Measurements from ENCODE around the gene KLK8. TPM values are rescaled to one million over a fixed set of nuclear protein-coding genes. Genes with fewer than 3 reads are reported as not detected.
"Not testable (repeated sequence)": the region's sequence is repeated elsewhere in the genome, so short reads cannot be mapped to it uniquely, and the experiment has no call there.

KLK8 gene
- polyA plus RNA-seq, 2 donors = 226 to 261 TPM

DNA sequence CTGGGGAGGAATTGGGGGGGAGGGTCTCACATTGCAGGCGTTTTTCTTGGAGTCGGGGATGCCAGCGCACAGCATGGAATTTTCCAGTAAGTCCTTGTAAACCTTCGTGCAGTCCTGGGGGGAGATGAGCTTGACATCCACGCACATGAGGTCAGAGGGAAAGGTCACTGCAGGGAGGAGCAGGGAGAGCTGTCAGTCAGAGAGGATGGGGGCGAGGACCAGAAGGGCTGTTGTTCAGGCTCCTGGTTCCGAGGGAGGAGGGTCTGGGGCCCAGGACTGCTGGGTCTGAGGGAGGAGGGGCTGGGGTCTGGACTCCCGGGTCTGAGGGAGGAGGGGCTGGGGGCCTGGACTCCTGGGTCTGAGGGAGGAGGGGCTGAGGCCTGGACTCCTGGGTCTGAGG lies 21.6 kb downstream of the KLK8 start:
- Histone ChIP-seq H3K36me3 (ENCODE audit: control insufficient read depth in 2 of 2, insufficient read depth in 2 of 2, low read length in 1 of 2) (no peaks in the 10 kb centered on the region), H3K9me3 (ENCODE audit: control insufficient read depth in 2 of 2, insufficient read depth in 1 of 2, low read depth in 1 of 2, low read length in 1 of 2) (no peaks in the 10 kb centered on the region), H3K27me3 (ENCODE audit: control insufficient read depth in 1 of 2, insufficient read depth in 2 of 2, low read length in 2 of 2) (no peaks in the 10 kb centered on the region), H3K27ac (ENCODE audit: low read depth in 2 of 2, low read length in 1 of 2) (no peak overlapping the region), H3K4me1 (ENCODE audit: control insufficient read depth in 2 of 2, insufficient read depth in 2 of 2, low read length in 1 of 2) (peaks cover 2 to 15% of the 10 kb centered on the region in 2 donors), H3K4me3 (ENCODE audit: low read depth in 1 of 2, low read length in 2 of 2) (no peak overlapping the region)
- 47 to 56% methylated on average over 8 of the region's 8 CpGs for WGBS, 2 donors

DNA sequence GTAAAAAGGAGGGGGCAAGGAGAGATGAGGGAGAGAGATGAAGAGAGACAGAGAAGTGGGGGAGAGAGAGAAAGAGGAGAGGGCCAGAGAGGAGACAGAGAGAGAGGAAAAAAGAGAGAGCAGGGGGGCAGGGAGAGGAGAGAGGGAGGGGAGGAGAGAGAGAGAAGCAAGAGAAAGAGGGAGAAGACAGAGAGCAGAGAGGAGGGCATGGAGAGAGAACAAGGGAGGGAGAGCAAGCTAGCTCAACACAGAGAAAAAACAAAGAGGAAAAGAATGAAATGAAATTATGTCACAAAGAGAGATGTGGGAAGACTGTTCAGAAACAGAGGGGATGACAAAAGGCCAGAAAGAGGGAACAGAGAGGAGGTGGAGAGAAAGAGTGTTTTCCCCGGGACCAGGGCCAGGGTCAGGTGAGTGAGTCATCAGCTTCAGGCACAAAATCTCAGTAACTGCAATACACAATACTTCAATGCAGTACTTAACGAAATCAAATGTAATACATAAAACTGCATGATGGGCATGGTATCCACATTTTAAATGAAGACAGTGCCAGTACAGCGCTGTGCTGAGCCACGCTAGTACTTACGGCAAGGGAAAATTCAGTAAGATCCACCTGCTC lies 22.5 kb downstream of the KLK8 start:
- H3K4me3 ChIP-seq (ENCODE audit: low read depth in 1 of 2, low read length in 2 of 2) = no peak overlapping the region
- no peaks in the 10 kb centered on the region for H3K36me3 ChIP-seq (ENCODE audit: control insufficient read depth in 2 of 2, insufficient read depth in 2 of 2, low read length in 1 of 2)
- WGBS, 2 donors = 34 to 48% methylated on average over 5 of the region's 5 CpGs
- H3K27me3 ChIP-seq (ENCODE audit: control insufficient read depth in 1 of 2, insufficient read depth in 2 of 2, low read length in 2 of 2) = no peaks in the 10 kb centered on the region
- H3K9me3 ChIP-seq (ENCODE audit: control insufficient read depth in 2 of 2, insufficient read depth in 1 of 2, low read depth in 1 of 2, low read length in 1 of 2) = no peaks in the 10 kb centered on the region
- H3K4me1 ChIP-seq (ENCODE audit: control insufficient read depth in 2 of 2, insufficient read depth in 2 of 2, low read length in 1 of 2) = peaks cover 2 to 14% of the 10 kb centered on the region in 2 donors
- H3K27ac ChIP-seq (ENCODE audit: low read depth in 2 of 2, low read length in 1 of 2) = peak overlapping the region in 1 of 2 donors; percentile 1

DNA sequence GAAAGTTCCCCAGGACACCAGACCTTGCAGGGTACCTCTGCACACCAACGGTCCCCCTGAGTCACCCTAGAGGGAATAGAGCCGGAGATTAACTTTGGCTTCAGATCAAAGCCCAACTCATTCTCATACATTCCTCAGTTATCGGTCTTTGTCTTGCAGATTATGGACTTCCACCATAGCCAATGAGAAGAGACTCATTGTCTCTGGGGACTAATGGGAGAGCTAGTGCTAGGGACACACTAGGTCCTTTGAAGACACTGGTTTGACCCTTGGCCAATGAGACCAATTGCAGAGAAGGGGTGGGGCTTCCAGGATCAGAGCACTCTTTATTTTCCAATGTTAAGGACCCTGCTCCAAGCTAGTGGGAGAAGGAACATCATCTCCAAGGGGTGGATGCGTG lies 23.8 kb downstream of the KLK8 start:
- WGBS, 2 donors = 58 to 67% methylated on average over 4 of the region's 4 CpGs
- no peaks in the 10 kb centered on the region for H3K36me3 ChIP-seq (ENCODE audit: control insufficient read depth in 2 of 2, insufficient read depth in 2 of 2, low read length in 1 of 2)
- H3K4me1 ChIP-seq (ENCODE audit: control insufficient read depth in 2 of 2, insufficient read depth in 2 of 2, low read length in 1 of 2) = peaks cover 2 to 14% of the 10 kb centered on the region in 2 donors
- no peaks in the 10 kb centered on the region for H3K9me3 ChIP-seq (ENCODE audit: control insufficient read depth in 2 of 2, insufficient read depth in 1 of 2, low read depth in 1 of 2, low read length in 1 of 2)
- H3K4me3 ChIP-seq (ENCODE audit: low read depth in 1 of 2, low read length in 2 of 2) = no peak overlapping the region
- H3K27ac ChIP-seq (ENCODE audit: low read depth in 2 of 2, low read length in 1 of 2) = no peak overlapping the region
- H3K27me3 ChIP-seq (ENCODE audit: control insufficient read depth in 1 of 2, insufficient read depth in 2 of 2, low read length in 2 of 2) = no peaks in the 10 kb centered on the region

DNA sequence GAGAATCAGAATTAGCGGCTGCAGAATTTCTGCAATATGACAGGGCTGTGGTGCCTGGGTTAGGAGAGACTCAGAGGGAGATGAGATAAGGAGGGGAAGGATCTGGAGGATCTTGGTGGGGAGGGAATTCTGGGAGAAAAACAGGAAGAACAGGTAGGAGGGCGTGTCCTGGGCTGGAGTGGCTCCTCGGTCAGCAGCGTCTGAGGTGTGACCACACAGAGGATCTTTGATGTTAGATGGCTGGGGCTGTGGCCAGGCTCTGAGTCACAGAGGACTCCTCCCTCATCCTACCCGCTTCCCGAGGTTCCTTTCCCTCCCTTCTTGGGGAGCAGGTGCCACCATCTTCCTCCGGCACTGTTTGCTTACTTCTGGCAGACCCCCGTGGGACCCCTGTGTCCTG lies 25.6 kb downstream of the KLK8 start:
- peak overlapping the region; percentile 66 to 86 for H3K27ac ChIP-seq (ENCODE audit: low read depth in 2 of 2, low read length in 1 of 2)
- no peak overlapping the region for H3K4me3 ChIP-seq (ENCODE audit: low read depth in 1 of 2, low read length in 2 of 2)
- peaks cover 0 to 14% of the 10 kb centered on the region in 2 donors for H3K4me1 ChIP-seq (ENCODE audit: control insufficient read depth in 2 of 2, insufficient read depth in 2 of 2, low read length in 1 of 2)
- H3K36me3 ChIP-seq (ENCODE audit: control insufficient read depth in 2 of 2, insufficient read depth in 2 of 2, low read length in 1 of 2) = no peaks in the 10 kb centered on the region
- no peaks in the 10 kb centered on the region for H3K9me3 ChIP-seq (ENCODE audit: control insufficient read depth in 2 of 2, insufficient read depth in 1 of 2, low read depth in 1 of 2, low read length in 1 of 2)
- WGBS, 2 donors = 17 to 18% methylated on average over 6 to 8 of the region's 8 CpGs
- H3K27me3 ChIP-seq (ENCODE audit: control insufficient read depth in 1 of 2, insufficient read depth in 2 of 2, low read length in 2 of 2) = no peaks in the 10 kb centered on the region

DNA sequence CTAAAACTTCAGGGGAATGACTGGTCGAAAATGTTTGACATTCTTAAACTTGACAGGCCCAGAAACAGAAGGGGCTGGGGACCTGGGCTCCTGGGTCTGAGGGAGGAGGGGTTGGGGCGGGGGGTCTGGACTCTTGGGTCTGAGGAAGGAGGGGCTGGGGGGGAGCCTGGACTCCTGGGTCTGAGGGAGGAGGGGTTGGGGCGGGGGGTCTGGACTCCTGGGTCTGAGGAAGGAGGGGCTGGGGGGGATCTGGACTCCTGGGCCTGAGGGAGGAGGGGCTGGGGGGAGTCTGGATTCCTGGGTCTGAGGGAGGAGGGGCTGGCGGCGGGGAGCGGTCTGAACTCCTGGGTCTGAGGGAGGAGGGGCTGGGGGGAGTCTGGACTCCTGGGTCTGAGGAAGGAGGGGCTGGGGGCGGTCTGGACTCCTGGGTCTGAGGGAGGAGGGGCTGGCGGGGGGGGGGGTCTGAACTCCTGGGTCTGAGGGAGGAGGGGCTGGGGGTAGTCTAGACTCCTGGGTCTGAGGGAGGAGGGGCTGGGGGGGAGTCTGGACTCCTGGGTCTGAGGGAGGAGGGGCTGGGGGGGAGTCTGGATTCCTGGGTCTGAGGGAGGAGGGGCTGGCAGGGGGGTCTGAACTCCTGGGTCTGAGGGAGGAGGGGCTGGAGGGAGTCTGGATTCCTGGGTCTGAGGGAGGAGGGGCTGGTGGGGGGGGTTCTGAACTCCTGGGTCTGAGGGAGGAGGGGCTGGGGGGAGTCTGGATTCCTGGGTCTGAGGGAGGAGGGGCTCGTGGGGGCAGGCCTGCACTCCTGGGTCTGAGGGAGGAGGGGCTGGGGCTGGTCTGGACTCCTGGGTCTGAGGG lies 26.5 kb downstream of the KLK8 start:
- H3K27ac ChIP-seq (ENCODE audit: low read depth in 2 of 2, low read length in 1 of 2) = peak overlapping the region; percentile 30 to 86
- peaks cover 0 to 14% of the 10 kb centered on the region in 2 donors for H3K4me1 ChIP-seq (ENCODE audit: control insufficient read depth in 2 of 2, insufficient read depth in 2 of 2, low read length in 1 of 2)
- no peaks in the 10 kb centered on the region for H3K36me3 ChIP-seq (ENCODE audit: control insufficient read depth in 2 of 2, insufficient read depth in 2 of 2, low read length in 1 of 2)
- H3K4me3 ChIP-seq (ENCODE audit: low read depth in 1 of 2, low read length in 2 of 2) = no peak overlapping the region
- no peaks in the 10 kb centered on the region for H3K27me3 ChIP-seq (ENCODE audit: control insufficient read depth in 1 of 2, insufficient read depth in 2 of 2, low read length in 2 of 2)
- 53 to 59% methylated on average over 9 of the region's 9 CpGs for WGBS, 2 donors
- H3K9me3 ChIP-seq (ENCODE audit: control insufficient read depth in 2 of 2, insufficient read depth in 1 of 2, low read depth in 1 of 2, low read length in 1 of 2) = no peaks in the 10 kb centered on the region

DNA sequence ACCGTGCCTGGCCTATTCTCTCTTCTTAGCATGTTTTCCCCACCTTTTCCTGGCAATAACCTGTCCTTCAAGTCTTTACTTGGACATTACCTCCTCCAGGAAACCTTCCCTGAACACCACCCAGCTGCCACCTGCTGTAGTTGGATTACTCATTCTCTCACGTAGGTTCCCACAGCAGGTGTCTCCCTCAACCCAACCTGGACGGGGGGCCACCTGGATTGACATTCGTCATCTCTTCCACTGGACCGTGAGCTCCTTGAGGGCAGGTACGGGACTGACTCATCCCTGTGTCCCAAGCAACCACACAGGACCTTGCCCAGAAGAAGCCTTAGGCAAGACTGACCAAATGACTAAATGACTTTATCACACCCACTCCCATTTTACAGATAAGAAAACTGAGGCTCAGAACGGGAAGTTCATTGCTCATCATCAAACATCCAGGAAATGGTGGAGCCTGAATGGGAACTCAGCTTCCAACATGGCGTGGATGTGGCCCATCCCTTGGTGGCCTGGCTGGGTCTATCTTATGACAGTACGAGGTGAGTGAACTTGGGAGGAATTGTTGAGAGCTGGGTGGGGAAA lies 28.5 kb downstream of the KLK8 start:
- Histone ChIP-seq H3K9me3 (ENCODE audit: control insufficient read depth in 2 of 2, insufficient read depth in 1 of 2, low read depth in 1 of 2, low read length in 1 of 2) (no peaks in the 10 kb centered on the region), H3K4me3 (ENCODE audit: low read depth in 1 of 2, low read length in 2 of 2) (no peak overlapping the region), H3K4me1 (ENCODE audit: control insufficient read depth in 2 of 2, insufficient read depth in 2 of 2, low read length in 1 of 2) (peaks cover 0 to 19% of the 10 kb centered on the region in 2 donors), H3K27me3 (ENCODE audit: control insufficient read depth in 1 of 2, insufficient read depth in 2 of 2, low read length in 2 of 2) (no peaks in the 10 kb centered on the region), H3K27ac (ENCODE audit: low read depth in 2 of 2, low read length in 1 of 2) (peak overlapping the region; percentile 54 to 79), H3K36me3 (ENCODE audit: control insufficient read depth in 2 of 2, insufficient read depth in 2 of 2, low read length in 1 of 2) (no peaks in the 10 kb centered on the region)
- 53 to 63% methylated on average over 9 of the region's 9 CpGs for WGBS, 2 donors

DNA sequence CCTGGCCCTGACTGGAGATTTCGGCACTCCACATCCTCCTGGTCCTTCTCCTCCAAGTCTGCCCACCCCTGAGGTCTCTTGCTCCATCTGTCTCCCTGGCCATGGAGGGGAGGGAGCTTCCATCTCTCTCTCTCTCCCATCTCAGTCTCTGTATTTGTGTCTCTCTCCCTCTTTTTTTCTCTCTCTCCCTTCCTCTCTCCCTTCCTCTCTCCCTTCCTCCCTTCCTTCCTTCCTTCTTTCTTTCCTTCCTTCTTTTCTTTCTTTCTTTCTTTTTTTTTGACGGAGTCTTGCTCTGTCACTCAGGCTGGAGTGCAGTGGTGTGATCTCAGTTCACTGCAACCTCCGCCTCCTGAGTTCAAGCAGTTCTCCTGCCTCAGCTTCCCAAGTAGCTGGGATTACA lies 31.6 kb downstream of the KLK8 start:
- Histone ChIP-seq H3K27ac (ENCODE audit: low read depth in 2 of 2, low read length in 1 of 2) (peak overlapping the region in 1 of 2 donors; percentile 83), H3K4me1 (ENCODE audit: control insufficient read depth in 2 of 2, insufficient read depth in 2 of 2, low read length in 1 of 2) (peaks cover 0 to 19% of the 10 kb centered on the region in 2 donors)
- WGBS, 2 donors = 73 to 82% methylated on average over 3 of the region's 3 CpGs
- H3K9me3 ChIP-seq (ENCODE audit: control insufficient read depth in 2 of 2, insufficient read depth in 1 of 2, low read depth in 1 of 2, low read length in 1 of 2); H3K4me3 ChIP-seq (ENCODE audit: low read depth in 1 of 2, low read length in 2 of 2); H3K36me3 ChIP-seq (ENCODE audit: control insufficient read depth in 2 of 2, insufficient read depth in 2 of 2, low read length in 1 of 2); H3K27me3 ChIP-seq (ENCODE audit: control insufficient read depth in 1 of 2, insufficient read depth in 2 of 2, low read length in 2 of 2): not testable (repeated sequence)

DNA sequence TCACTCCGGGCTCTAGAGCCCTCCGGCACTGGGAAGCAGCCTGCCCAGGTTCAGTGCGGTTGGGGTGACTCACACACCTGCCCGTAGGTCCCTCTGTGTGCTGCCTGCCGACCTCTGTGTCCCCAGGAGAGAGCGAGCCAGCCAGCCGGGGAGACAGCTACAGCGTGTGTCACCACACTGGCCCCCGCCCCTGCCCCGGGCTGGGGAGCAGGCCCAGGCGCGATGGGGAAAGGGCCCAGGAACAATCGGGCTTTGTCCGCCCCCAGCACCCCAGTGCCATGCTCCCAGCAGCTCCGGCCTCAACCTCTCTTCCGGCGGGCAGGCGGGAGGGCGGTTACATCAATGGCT lies 32.0 kb downstream of the KLK8 start, which contains the start of gene KLK6:
Gene KLK6, minus strand, starts transcription at position 179 of the 348 bp plus-strand sequence. CDS start 1,487 bp downstream, outside the sequence.
- H3K4me3 ChIP-seq (ENCODE audit: low read depth in 1 of 2, low read length in 2 of 2) = no peak within 1 kb of the TSS
- H3K36me3 ChIP-seq (ENCODE audit: control insufficient read depth in 2 of 2, insufficient read depth in 2 of 2, low read length in 1 of 2) = no peaks in the 10 kb centered on the region
- H3K4me1 ChIP-seq (ENCODE audit: control insufficient read depth in 2 of 2, insufficient read depth in 2 of 2, low read length in 1 of 2) = peaks cover 0 to 19% of the 10 kb centered on the region in 2 donors
- 45 to 59% methylated on average over 19 of the region's 19 CpGs for WGBS, 2 donors
- H3K9me3 ChIP-seq (ENCODE audit: control insufficient read depth in 2 of 2, insufficient read depth in 1 of 2, low read depth in 1 of 2, low read length in 1 of 2) = no peaks in the 10 kb centered on the region
- H3K27ac ChIP-seq (ENCODE audit: low read depth in 2 of 2, low read length in 1 of 2) = peak within 1 kb of the TSS; percentile 27 to 83
- H3K27me3 ChIP-seq (ENCODE audit: control insufficient read depth in 1 of 2, insufficient read depth in 2 of 2, low read length in 2 of 2) = no peaks in the 10 kb centered on the region

DNA sequence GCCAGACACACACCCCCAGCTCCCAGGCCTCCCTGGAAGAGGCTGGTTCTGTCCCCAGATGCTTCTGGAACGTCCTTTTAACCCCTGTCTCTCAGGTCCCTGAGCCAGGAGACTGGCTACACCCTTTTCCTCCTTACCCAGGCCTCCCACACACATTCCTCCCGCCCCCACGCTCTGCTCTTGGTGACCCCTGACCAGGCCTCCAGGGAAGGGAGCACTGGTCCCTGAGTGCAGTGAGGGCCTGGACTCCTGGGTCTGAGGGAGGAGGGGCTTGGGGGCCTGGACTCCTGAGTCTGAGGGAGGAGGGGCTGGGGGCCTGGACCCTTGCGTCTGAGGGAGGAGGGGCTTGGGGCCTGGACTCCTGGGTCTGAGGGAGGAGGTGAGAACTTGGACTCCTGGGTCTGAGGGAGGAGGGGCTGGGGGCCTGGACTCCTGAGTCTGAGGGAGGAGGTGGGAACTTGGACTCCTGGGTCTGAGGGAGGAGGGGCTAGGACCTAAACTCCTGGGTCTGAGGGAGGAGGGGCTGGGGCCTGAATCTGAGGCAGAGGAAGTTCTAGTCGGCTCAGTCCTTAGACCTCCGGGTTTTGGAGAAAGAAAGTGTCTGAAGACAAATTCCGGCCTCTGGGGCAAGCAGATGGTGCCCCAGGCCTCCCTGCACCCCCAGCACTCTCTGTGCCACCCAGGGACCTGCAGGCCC lies 32.5 kb downstream of the KLK8 start:
- Histone ChIP-seq H3K4me3 (ENCODE audit: low read depth in 1 of 2, low read length in 2 of 2) (no peak overlapping the region), H3K27me3 (ENCODE audit: control insufficient read depth in 1 of 2, insufficient read depth in 2 of 2, low read length in 2 of 2) (no peaks in the 10 kb centered on the region), H3K9me3 (ENCODE audit: control insufficient read depth in 2 of 2, insufficient read depth in 1 of 2, low read depth in 1 of 2, low read length in 1 of 2) (peaks cover 0 to 2% of the 10 kb centered on the region in 2 donors), H3K27ac (ENCODE audit: low read depth in 2 of 2, low read length in 1 of 2) (peak overlapping the region; percentile 27 to 83), H3K4me1 (ENCODE audit: control insufficient read depth in 2 of 2, insufficient read depth in 2 of 2, low read length in 1 of 2) (peaks cover 0 to 19% of the 10 kb centered on the region in 2 donors), H3K36me3 (ENCODE audit: control insufficient read depth in 2 of 2, insufficient read depth in 2 of 2, low read length in 1 of 2) (no peaks in the 10 kb centered on the region)
- 42% methylated on average over 7 of the region's 7 CpGs for WGBS, 2 donors

Measured in esophagus (tissue), 2 donors.